GM12865 (cell line): ENCODE results near the gene RFPL1.
"Not testable (repeated sequence)": the region's sequence is repeated elsewhere in the genome, so short reads cannot be mapped to it uniquely, and the experiment has no call there.

Source experiments
- DNase-seq: peaks from one replicate; pipeline ENCODE4 v3.0.0; 2010; ENCODE audit warnings: low read depth
- H3K4me3 ChIP-seq: 2 replicates; pipeline ENCODE4 v1.5.1; 2011; ENCODE audit warnings: mild to moderate bottlenecking, low read depth, low read length, control low read depth
- TF ChIP-seq, protein P1 (sequence below): IDR thresholded peaks from 2 replicates; pipeline ENCODE4 v1.5.1; 2011; ENCODE audit warnings: low read length, control low read depth, low read depth, inconsistent platforms; ENCODE audit not compliant: insufficient read depth; ENCODE audit errors: missing control alignments

RFPL1 gene

GRCh38 chr22:29397791-29398190 lies 40.6 kb upstream of the RFPL1 start:
- TF ChIP-seq, protein P1, sequence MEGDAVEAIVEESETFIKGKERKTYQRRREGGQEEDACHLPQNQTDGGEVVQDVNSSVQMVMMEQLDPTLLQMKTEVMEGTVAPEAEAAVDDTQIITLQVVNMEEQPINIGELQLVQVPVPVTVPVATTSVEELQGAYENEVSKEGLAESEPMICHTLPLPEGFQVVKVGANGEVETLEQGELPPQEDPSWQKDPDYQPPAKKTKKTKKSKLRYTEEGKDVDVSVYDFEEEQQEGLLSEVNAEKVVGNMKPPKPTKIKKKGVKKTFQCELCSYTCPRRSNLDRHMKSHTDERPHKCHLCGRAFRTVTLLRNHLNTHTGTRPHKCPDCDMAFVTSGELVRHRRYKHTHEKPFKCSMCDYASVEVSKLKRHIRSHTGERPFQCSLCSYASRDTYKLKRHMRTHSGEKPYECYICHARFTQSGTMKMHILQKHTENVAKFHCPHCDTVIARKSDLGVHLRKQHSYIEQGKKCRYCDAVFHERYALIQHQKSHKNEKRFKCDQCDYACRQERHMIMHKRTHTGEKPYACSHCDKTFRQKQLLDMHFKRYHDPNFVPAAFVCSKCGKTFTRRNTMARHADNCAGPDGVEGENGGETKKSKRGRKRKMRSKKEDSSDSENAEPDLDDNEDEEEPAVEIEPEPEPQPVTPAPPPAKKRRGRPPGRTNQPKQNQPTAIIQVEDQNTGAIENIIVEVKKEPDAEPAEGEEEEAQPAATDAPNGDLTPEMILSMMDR = no peak
- no peak overlapping the region for H3K4me3 ChIP-seq
- no peak for DNase-seq

GRCh38 chr22:29400576-29400975 lies 37.8 kb upstream of the RFPL1 start:
- TF ChIP-seq, protein P1 = no peak
- H3K4me3 ChIP-seq = no peak overlapping the region
- no peak for DNase-seq

- not testable (repeated sequence) for DNase-seq
These were observed 36.8 kb upstream of the RFPL1 start for GRCh38 chr22:29401538-29401937.

GRCh38 chr22:29408940-29409339 lies 29.4 kb upstream of the RFPL1 start:
- TF ChIP-seq, protein P1 = no peak
- no peak for DNase-seq

More at GRCh38 chr22:29401538-29401937, 36.8 kb upstream of the RFPL1 start:
- not testable (repeated sequence) for H3K4me3 ChIP-seq

GRCh38 chr22:29411569-29412211 lies 26.7 kb upstream of the RFPL1 start:
- H3K4me3 ChIP-seq = peak overlapping the region; percentile 36
- DNase-seq = peak; percentile 80

More at GRCh38 chr22:29408940-29409339, 29.4 kb upstream of the RFPL1 start:
- no peak overlapping the region for H3K4me3 ChIP-seq

DNA sequence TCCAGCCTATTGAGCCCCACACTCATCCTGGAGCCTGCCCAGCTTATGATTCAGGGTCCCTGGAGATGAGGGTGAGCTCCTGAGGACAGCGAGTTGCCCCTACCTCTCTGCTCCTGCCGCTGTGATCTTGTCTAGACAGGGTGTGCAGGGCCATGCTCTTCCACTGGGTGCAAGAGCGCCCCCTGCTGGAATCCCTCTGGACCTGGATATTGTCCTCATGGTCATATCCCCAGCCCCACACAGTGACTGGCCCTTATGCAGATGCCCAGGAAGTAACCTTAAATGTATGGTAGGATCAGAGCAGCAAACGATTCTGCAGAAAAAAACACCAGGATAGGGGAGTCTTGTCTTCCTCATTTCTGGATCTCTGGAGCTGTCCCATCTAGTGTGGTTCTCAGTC lies 25.6 kb upstream of the RFPL1 start:
- peak; percentile 21 for DNase-seq
- not testable (repeated sequence) for H3K4me3 ChIP-seq
- TF ChIP-seq, protein P1 = peak; percentile 43

GRCh38 chr22:29414951-29415591 lies 23.3 kb upstream of the RFPL1 start:
- peak overlapping the region; percentile 46 for H3K4me3 ChIP-seq
- peak; percentile 82 for DNase-seq

- DNase-seq, H3K4me3 ChIP-seq: not testable (repeated sequence)
These were observed 19.7 kb upstream of the RFPL1 start for GRCh38 chr22:29418704-29419103.

DNA sequence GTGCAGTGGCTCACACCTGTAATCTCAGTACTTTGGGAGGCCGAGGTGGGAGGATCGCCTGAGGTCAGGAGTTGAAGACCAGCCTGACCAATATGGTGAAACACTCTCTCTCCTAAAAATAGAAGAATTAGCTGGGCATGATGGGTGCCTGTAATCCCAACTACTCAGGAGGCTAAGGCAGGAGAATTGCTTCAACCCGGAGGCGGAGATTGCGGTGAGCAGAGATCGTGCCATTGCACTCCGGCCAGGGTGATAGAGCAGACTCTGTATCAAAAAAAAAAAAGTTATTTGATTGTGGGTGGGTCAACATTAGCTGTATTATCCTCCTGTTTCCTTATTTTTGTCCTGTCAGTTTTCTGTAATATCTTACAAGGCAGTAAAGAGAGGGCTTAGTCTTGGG lies 11.9 kb upstream of the RFPL1 start:
- DNase-seq = no peak
- TF ChIP-seq, protein P1 = no peak
- H3K4me3 ChIP-seq = no peak overlapping the region
